H1 (cell line): ENCODE measurements around the gene KHDC4. TPM values are rescaled to one million over a fixed set of nuclear protein-coding genes. Genes with fewer than 3 reads are reported as not detected.

ENCODE experiments used
- CTCF ChIA-PET: fragments of 300-600 bp; sonication (Branson Sonifier 250); formaldehyde crosslinking; loops from one replicate; lab custom pipeline; 2021; ENCODE audit not compliant: partially characterized antibody; lab: Charles Lee
- POLR2A ChIA-PET: fragments of 300-600 bp; sonication (Branson Sonifier 250); formaldehyde crosslinking; loops from one replicate; lab custom pipeline; 2021; ENCODE audit warnings: inconsistent platforms; ENCODE audit not compliant: partially characterized antibody; lab: Charles Lee
- DNase-seq, 2 experiments: peaks; one replicate each; pipeline versions ENCODE4 v3.0.0 to v3.0.0-alpha.2; 2010 to 2022; ENCODE audit warnings: low spot score in 2 of 2, low read depth in 1 of 2, mixed read lengths in 1 of 2
- FAIRE-seq: peaks from 2 replicates; lab custom pipeline; 2011; peaks lifted over from hg19 to GRCh38; lab: Jason Lieb, UNC
- H2AFZ ChIP-seq: 2 replicates; pipeline ENCODE4 v1.8.1; 2012; ENCODE audit warnings: low read length, inconsistent platforms
- H2AK5ac ChIP-seq: 2 replicates; pipeline ENCODE4 v1.6.1; 2013; ENCODE audit warnings: low read depth, low read length
- H2BK120ac ChIP-seq: replicated peaks from 2 replicates; pipeline ENCODE3; 2013; ENCODE audit warnings: low read depth, low read length, inconsistent platforms
- H2BK12ac ChIP-seq: 2 replicates; pipeline ENCODE4 v1.6.1; 2013; ENCODE audit warnings: low read depth, low read length
- H2BK15ac ChIP-seq: 2 replicates; pipeline ENCODE4 v1.6.1; 2013; ENCODE audit warnings: low read length
- H2BK20ac ChIP-seq: 2 replicates; pipeline ENCODE4 v1.6.1; 2013; ENCODE audit warnings: low read length
- H2BK5ac ChIP-seq: 2 replicates; pipeline ENCODE4 v1.6.1; 2013; ENCODE audit warnings: low read depth, low read length
- H3K14ac ChIP-seq: 2 replicates; pipeline ENCODE4 v1.6.1; 2013; ENCODE audit warnings: inconsistent platforms; ENCODE audit not compliant: insufficient read length
- H3K18ac ChIP-seq: 2 replicates; pipeline ENCODE4 v1.6.1; 2013; ENCODE audit warnings: low read length; ENCODE audit errors: extremely low read depth
- H3K23ac ChIP-seq: 2 replicates; pipeline ENCODE4 v1.6.1; 2013; ENCODE audit warnings: inconsistent platforms; ENCODE audit not compliant: insufficient read length
- H3K23me2 ChIP-seq: 2 replicates; pipeline ENCODE4 v1.6.1; 2013; ENCODE audit warnings: low read depth, low read length
- H3K27ac ChIP-seq: 2 replicates; pipeline ENCODE4 v1.6.1; 2011; ENCODE audit warnings: low read depth, low read length, inconsistent platforms
- H3K27me3 ChIP-seq, 4 experiments: replicated peaks in 1 of 4; 1 replicate in 1 of 4; 2 replicates in 3 of 4; pipeline versions ENCODE4 v1.6.1 to v1.8.1; 2011 to 2013; ENCODE audit warnings: low read length in 3 of 4, mild to moderate bottlenecking in 3 of 4, inconsistent platforms in 2 of 4, mixed read lengths in 2 of 4, moderate library complexity in 1 of 4; ENCODE audit not compliant: control insufficient read depth in 3 of 4, insufficient read depth in 3 of 4; ENCODE audit errors: extremely low read depth in 1 of 4
- H3K36me3 ChIP-seq, 4 experiments: 2 replicates each; pipeline versions ENCODE4 v1.6.1 to v1.8.1; 2011 to 2013; ENCODE audit warnings: mild to moderate bottlenecking in 4 of 4, low read length in 3 of 4, moderate library complexity in 2 of 4, control low read depth in 1 of 4, inconsistent platforms in 1 of 4; ENCODE audit not compliant: insufficient read depth in 4 of 4, control insufficient read depth in 2 of 4
- H3K4ac ChIP-seq: replicated peaks from 2 replicates; pipeline ENCODE3; 2013; ENCODE audit warnings: low read length, low read depth, mixed read lengths, inconsistent platforms; ENCODE audit not compliant: insufficient read length
- H3K4me1 ChIP-seq, 4 experiments: replicated peaks in 1 of 4; 1 replicate in 1 of 4; 2 replicates in 3 of 4; pipeline versions ENCODE4 v1.6.1 to v1.8.1; 2011 to 2013; ENCODE audit warnings: low read length in 3 of 4, inconsistent platforms in 2 of 4, mixed read lengths in 1 of 4; ENCODE audit not compliant: insufficient read depth in 4 of 4, control insufficient read depth in 3 of 4
- H3K4me2 ChIP-seq, 2 experiments: 2 replicates each; pipeline versions ENCODE4 v1.6.1 to v1.8.1; 2011 to 2013; ENCODE audit warnings: low read depth in 2 of 2, low read length in 2 of 2, control low read depth in 1 of 2, inconsistent platforms in 1 of 2, mild to moderate bottlenecking in 1 of 2; ENCODE audit not compliant: insufficient read depth in 1 of 2
- H3K4me3 ChIP-seq, 4 experiments: fragments of 200-600, 300-600 bp in 1 of 4; sonication (generic), shearing (Covaris generic), sonication (Bioruptor Twin) in 1 of 4; 2 replicates each; pipeline versions ENCODE4 v1.5.1 to v1.8.1; 2011 to 2016; ENCODE audit warnings: low read length in 4 of 4, low read depth in 3 of 4, control low read depth in 2 of 4, inconsistent platforms in 2 of 4, mild to moderate bottlenecking in 2 of 4, mixed read lengths in 1 of 4, moderate library complexity in 1 of 4; ENCODE audit not compliant: insufficient read depth in 2 of 4; ENCODE audit errors: extremely low read depth in 1 of 4
- H3K56ac ChIP-seq: replicated peaks from 2 replicates; pipeline ENCODE3; 2013; ENCODE audit warnings: low read depth, mild to moderate bottlenecking, mixed read lengths, low read length, inconsistent platforms; ENCODE audit not compliant: insufficient read length
- H3K79me1 ChIP-seq: 2 replicates; pipeline ENCODE4 v1.6.1; 2013; ENCODE audit warnings: low read depth, low read length, control low read depth
- H3K79me2 ChIP-seq, 2 experiments: 2 replicates each; pipeline versions ENCODE4 v1.6.1 to v1.8.1; 2012 to 2013; ENCODE audit warnings: low read length in 2 of 2, mild to moderate bottlenecking in 2 of 2, inconsistent platforms in 1 of 2; ENCODE audit not compliant: insufficient read depth in 2 of 2, control insufficient read depth in 1 of 2
- H3K9ac ChIP-seq, 4 experiments: replicated peaks in 1 of 4; 1 replicate in 1 of 4; 2 replicates in 3 of 4; pipeline versions ENCODE4 v1.6.1 to v1.8.1; 2011 to 2013; ENCODE audit warnings: low read depth in 3 of 4, low read length in 3 of 4, control low read depth in 2 of 4, mild to moderate bottlenecking in 2 of 4, moderate library complexity in 2 of 4, inconsistent platforms in 1 of 4; ENCODE audit errors: extremely low read depth in 1 of 4
- H3K9me3 ChIP-seq, 2 experiments: 2 replicates each; pipeline versions ENCODE4 v1.6.1 to v1.8.1; 2012 to 2013; ENCODE audit warnings: mild to moderate bottlenecking in 2 of 2, moderate library complexity in 2 of 2, control low read depth in 1 of 2, inconsistent platforms in 1 of 2, low read depth in 1 of 2, low read length in 1 of 2, mixed read lengths in 1 of 2; ENCODE audit not compliant: insufficient read depth in 2 of 2
- H4K20me1 ChIP-seq, 2 experiments: replicated peaks in 1 of 2; 2 replicates each; pipeline versions ENCODE3 to v1.8.1; 2011 to 2013; ENCODE audit warnings: inconsistent platforms in 2 of 2, low read length in 2 of 2, mild to moderate bottlenecking in 1 of 2; ENCODE audit not compliant: insufficient read depth in 2 of 2, control insufficient read depth in 1 of 2
- H4K5ac ChIP-seq: 2 replicates; pipeline ENCODE4 v1.6.1; 2013; ENCODE audit warnings: low read length, low read depth, mixed read lengths, inconsistent platforms; ENCODE audit not compliant: insufficient read length
- H4K8ac ChIP-seq: 2 replicates; pipeline ENCODE4 v1.8.0; 2013; ENCODE audit warnings: mild to moderate bottlenecking, moderate library complexity, low read length, inconsistent platforms; ENCODE audit not compliant: insufficient read depth; ENCODE audit errors: extremely low read depth
- H4K91ac ChIP-seq: replicated peaks from 2 replicates; pipeline ENCODE3; 2013; ENCODE audit warnings: low read length, mixed read lengths, inconsistent platforms; ENCODE audit not compliant: insufficient read length
- GABPA ChIP-seq: IDR thresholded peaks from 2 replicates; pipeline ENCODE4 v1.6.1; 2011; ENCODE audit warnings: mild to moderate bottlenecking, low read length, moderate library complexity, borderline replicate concordance; ENCODE audit not compliant: insufficient read depth
- SP1 ChIP-seq: IDR thresholded peaks from 2 replicates; pipeline ENCODE4 v1.6.1; 2011; ENCODE audit warnings: low read depth, low read length
- TCF12 ChIP-seq: IDR thresholded peaks from 2 replicates; pipeline ENCODE4 v1.6.1; 2011; ENCODE audit warnings: low read depth, mild to moderate bottlenecking, low read length
- WGBS, 2 experiments: shearing (Covaris generic) in 1 of 2; methylation state at CpG; one replicate each; pipeline versions ENCODE4 v1.1.6 to v1.1.7; 2013 to 2015; ENCODE audit warnings: low lambda C conversion rate in 2 of 2, mixed read lengths in 2 of 2, inconsistent platforms in 1 of 2, low coverage in 1 of 2, missing lambda C conversion rate in 1 of 2; ENCODE audit not compliant: insufficient replicate concordance in 2 of 2, insufficient coverage in 1 of 2, insufficient read length in 1 of 2; ENCODE audit errors: extremely low coverage in 1 of 2, missing lambda C conversion rate in 1 of 2; 5-methylcytosine and 5-hydroxymethylcytosine counted together
- polyA plus RNA-seq, 7 experiments: library from polyadenylated mRNA; depleted of rRNA in 3 of 7; stranded (reverse) in 5 of 7; unstranded in 2 of 7; fragments of >200 nt in 5 of 7; fragments of 200-250 nt in 2 of 7; gene quantifications; 1 replicate in 5 of 7; 2 replicates in 1 of 7; 4 replicates in 1 of 7; pipeline versions ENCODE4 v1.2.1 to v1.2.3, GENCODE V29; 2011 to 2013; ENCODE audit warnings: missing spikeins in 2 of 7, mixed read lengths in 2 of 7
- total RNA-seq: library from RNA; stranded (reverse); fragmentation: NEBNext Ultra II Directional; extraction: Animal tissue kit (Norgen Biotek cat#: 25700); gene quantifications from 2 replicates; pipeline ENCODE4 v1.2.1, GENCODE V29; 2021

KHDC4 gene
- total and polyA plus RNA-seq, 2 of the 8 experiments (the other 6 are each of a cell fraction or from before 2014, with no cell fraction given), result 56.6 to 81.1 TPM

DNA sequence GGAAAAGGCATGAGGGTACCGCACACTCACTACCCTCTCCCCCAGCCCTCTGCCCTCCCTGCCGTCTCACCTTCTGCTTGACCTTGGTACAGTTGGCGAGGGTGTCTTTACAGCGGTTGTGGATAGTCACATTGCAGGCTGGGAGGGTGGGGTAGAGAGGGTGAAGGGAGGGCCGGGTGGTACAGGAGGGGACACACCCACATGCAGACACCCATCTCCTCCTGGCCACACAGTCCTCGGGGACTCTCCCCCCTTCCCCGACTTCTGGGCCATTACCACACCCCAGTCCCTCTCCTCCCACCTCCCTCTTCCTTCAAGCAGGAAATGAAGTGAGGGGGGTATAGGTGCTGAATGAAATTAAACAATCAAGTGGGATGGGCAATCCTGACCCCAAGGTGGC, 32.5 kb upstream of the KHDC4 start:
- Histone ChIP-seq H3K14ac (no peak overlapping the region), H2BK120ac (no peak overlapping the region), H2AFZ (no peak overlapping the region), H3K18ac (no peak overlapping the region), H2BK5ac (peak overlapping the region; percentile 73; the same call in 1 of the 2 replicates), H3K27ac (peak overlapping the region; percentile 33; the same call in 1 of the 2 replicates), H2BK12ac (no peak overlapping the region; the same call in 1 of the 2 replicates), H3K36me3 (peaks cover 29 to 55% (median 44%) of the 10 kb centered on the region in 4 experiments), H3K56ac (no peak overlapping the region), H2AK5ac (no peak overlapping the region), H4K8ac (no peak overlapping the region), H3K79me2 (peaks cover 0 to 39% of the 10 kb centered on the region in 2 experiments; a peak in 2 of 4 replicates), H3K27me3 (no peaks in the 10 kb centered on the region), H3K4me1 (peaks cover 0 to 28% (median 15%) of the 10 kb centered on the region in 4 experiments; a peak in 6 of 7 replicates), H4K5ac (no peak overlapping the region), H3K4me2 (no peak overlapping the region), H4K20me1 (peaks cover 8 to 30% of the 10 kb centered on the region in 2 experiments), H3K4me3 (no peak overlapping the region), H3K9me3 (no peaks in the 10 kb centered on the region), H3K79me1 (peaks cover 21% of the 10 kb centered on the region), H3K23me2 (no peaks in the 10 kb centered on the region), H3K9ac (no peak overlapping the region), H4K91ac (no peak overlapping the region), H2BK15ac (no peak overlapping the region), H2BK20ac (no peak overlapping the region), H3K23ac (no peak overlapping the region), H3K4ac (no peak overlapping the region)
- 84% methylated on average over 7 of the region's 7 CpGs; no CpG with 5 or more reads in 1 of the 2 experiments for WGBS, 2 experiments
- POLR2A ChIA-PET, result interaction anchor here (1.0 to 16.7 kb wide), 5 partner anchors 10 to 279 kb away, joined by 3 to 282 read pairs (median 5); partner anchors contain the start of gene ARHGEF2
- CTCF ChIA-PET, result interaction anchor here (0.7 to 6.7 kb wide), 21 partner anchors 11 to 311 kb away, joined by 3 to 79 read pairs (median 5); partner anchors contain the start of genes ARHGEF2, LAMTOR2 and UBQLN4
- no peak for TF ChIP-seq TCF12
- TF ChIP-seq SP1, result no peak
- TF ChIP-seq GABPA, result no peak
- no peak for DNase-seq
- FAIRE-seq, result no peak
